H1 (cell line): ENCODE data around the gene FOXL1. TPM values are rescaled to one million over a fixed set of nuclear protein-coding genes. Genes with fewer than 3 reads are reported as not detected.

ENCODE experiments used
- CTCF ChIA-PET: fragments of 300-600 bp; sonication (Branson Sonifier 250); formaldehyde crosslinking; loops from one replicate; lab custom pipeline; 2021; ENCODE audit not compliant: partially characterized antibody; lab: Charles Lee
- POLR2A ChIA-PET: fragments of 300-600 bp; sonication (Branson Sonifier 250); formaldehyde crosslinking; loops from one replicate; lab custom pipeline; 2021; ENCODE audit warnings: inconsistent platforms; ENCODE audit not compliant: partially characterized antibody; lab: Charles Lee
- DNase-seq, 2 experiments: peaks; one replicate each; pipeline versions ENCODE4 v3.0.0 to v3.0.0-alpha.2; 2010 to 2022; ENCODE audit warnings: low spot score in 2 of 2, low read depth in 1 of 2, mixed read lengths in 1 of 2
- FAIRE-seq: peaks from 2 replicates; lab custom pipeline; 2011; peaks lifted over from hg19 to GRCh38; lab: Jason Lieb, UNC
- H2AFZ ChIP-seq: 2 replicates; pipeline ENCODE4 v1.8.1; 2012; ENCODE audit warnings: low read length, inconsistent platforms
- H2AK5ac ChIP-seq: 2 replicates; pipeline ENCODE4 v1.6.1; 2013; ENCODE audit warnings: low read depth, low read length
- H2BK120ac ChIP-seq: replicated peaks from 2 replicates; pipeline ENCODE3; 2013; ENCODE audit warnings: low read depth, low read length, inconsistent platforms
- H2BK12ac ChIP-seq: 2 replicates; pipeline ENCODE4 v1.6.1; 2013; ENCODE audit warnings: low read depth, low read length
- H2BK15ac ChIP-seq: 2 replicates; pipeline ENCODE4 v1.6.1; 2013; ENCODE audit warnings: low read length
- H2BK20ac ChIP-seq: 2 replicates; pipeline ENCODE4 v1.6.1; 2013; ENCODE audit warnings: low read length
- H2BK5ac ChIP-seq: 2 replicates; pipeline ENCODE4 v1.6.1; 2013; ENCODE audit warnings: low read depth, low read length
- H3K14ac ChIP-seq: 2 replicates; pipeline ENCODE4 v1.6.1; 2013; ENCODE audit warnings: inconsistent platforms; ENCODE audit not compliant: insufficient read length
- H3K18ac ChIP-seq: 2 replicates; pipeline ENCODE4 v1.6.1; 2013; ENCODE audit warnings: low read length; ENCODE audit errors: extremely low read depth
- H3K23ac ChIP-seq: 2 replicates; pipeline ENCODE4 v1.6.1; 2013; ENCODE audit warnings: inconsistent platforms; ENCODE audit not compliant: insufficient read length
- H3K23me2 ChIP-seq: 2 replicates; pipeline ENCODE4 v1.6.1; 2013; ENCODE audit warnings: low read depth, low read length
- H3K27ac ChIP-seq: 2 replicates; pipeline ENCODE4 v1.6.1; 2011; ENCODE audit warnings: low read depth, low read length, inconsistent platforms
- H3K27me3 ChIP-seq, 4 experiments: replicated peaks in 1 of 4; 1 replicate in 1 of 4; 2 replicates in 3 of 4; pipeline versions ENCODE4 v1.6.1 to v1.8.1; 2011 to 2013; ENCODE audit warnings: low read length in 3 of 4, mild to moderate bottlenecking in 3 of 4, inconsistent platforms in 2 of 4, mixed read lengths in 2 of 4, moderate library complexity in 1 of 4; ENCODE audit not compliant: control insufficient read depth in 3 of 4, insufficient read depth in 3 of 4; ENCODE audit errors: extremely low read depth in 1 of 4
- H3K36me3 ChIP-seq, 4 experiments: 2 replicates each; pipeline versions ENCODE4 v1.6.1 to v1.8.1; 2011 to 2013; ENCODE audit warnings: mild to moderate bottlenecking in 4 of 4, low read length in 3 of 4, moderate library complexity in 2 of 4, control low read depth in 1 of 4, inconsistent platforms in 1 of 4; ENCODE audit not compliant: insufficient read depth in 4 of 4, control insufficient read depth in 2 of 4
- H3K4ac ChIP-seq: replicated peaks from 2 replicates; pipeline ENCODE3; 2013; ENCODE audit warnings: low read length, low read depth, mixed read lengths, inconsistent platforms; ENCODE audit not compliant: insufficient read length
- H3K4me1 ChIP-seq, 4 experiments: replicated peaks in 1 of 4; 1 replicate in 1 of 4; 2 replicates in 3 of 4; pipeline versions ENCODE4 v1.6.1 to v1.8.1; 2011 to 2013; ENCODE audit warnings: low read length in 3 of 4, inconsistent platforms in 2 of 4, mixed read lengths in 1 of 4; ENCODE audit not compliant: insufficient read depth in 4 of 4, control insufficient read depth in 3 of 4
- H3K4me2 ChIP-seq, 2 experiments: 2 replicates each; pipeline versions ENCODE4 v1.6.1 to v1.8.1; 2011 to 2013; ENCODE audit warnings: low read depth in 2 of 2, low read length in 2 of 2, control low read depth in 1 of 2, inconsistent platforms in 1 of 2, mild to moderate bottlenecking in 1 of 2; ENCODE audit not compliant: insufficient read depth in 1 of 2
- H3K4me3 ChIP-seq, 4 experiments: fragments of 200-600, 300-600 bp in 1 of 4; sonication (generic), shearing (Covaris generic), sonication (Bioruptor Twin) in 1 of 4; 2 replicates each; pipeline versions ENCODE4 v1.5.1 to v1.8.1; 2011 to 2016; ENCODE audit warnings: low read length in 4 of 4, low read depth in 3 of 4, control low read depth in 2 of 4, inconsistent platforms in 2 of 4, mild to moderate bottlenecking in 2 of 4, mixed read lengths in 1 of 4, moderate library complexity in 1 of 4; ENCODE audit not compliant: insufficient read depth in 2 of 4; ENCODE audit errors: extremely low read depth in 1 of 4
- H3K56ac ChIP-seq: replicated peaks from 2 replicates; pipeline ENCODE3; 2013; ENCODE audit warnings: low read depth, mild to moderate bottlenecking, mixed read lengths, low read length, inconsistent platforms; ENCODE audit not compliant: insufficient read length
- H3K79me1 ChIP-seq: 2 replicates; pipeline ENCODE4 v1.6.1; 2013; ENCODE audit warnings: low read depth, low read length, control low read depth
- H3K79me2 ChIP-seq, 2 experiments: 2 replicates each; pipeline versions ENCODE4 v1.6.1 to v1.8.1; 2012 to 2013; ENCODE audit warnings: low read length in 2 of 2, mild to moderate bottlenecking in 2 of 2, inconsistent platforms in 1 of 2; ENCODE audit not compliant: insufficient read depth in 2 of 2, control insufficient read depth in 1 of 2
- H3K9ac ChIP-seq, 4 experiments: replicated peaks in 1 of 4; 1 replicate in 1 of 4; 2 replicates in 3 of 4; pipeline versions ENCODE4 v1.6.1 to v1.8.1; 2011 to 2013; ENCODE audit warnings: low read depth in 3 of 4, low read length in 3 of 4, control low read depth in 2 of 4, mild to moderate bottlenecking in 2 of 4, moderate library complexity in 2 of 4, inconsistent platforms in 1 of 4; ENCODE audit errors: extremely low read depth in 1 of 4
- H3K9me3 ChIP-seq, 2 experiments: 2 replicates each; pipeline versions ENCODE4 v1.6.1 to v1.8.1; 2012 to 2013; ENCODE audit warnings: mild to moderate bottlenecking in 2 of 2, moderate library complexity in 2 of 2, control low read depth in 1 of 2, inconsistent platforms in 1 of 2, low read depth in 1 of 2, low read length in 1 of 2, mixed read lengths in 1 of 2; ENCODE audit not compliant: insufficient read depth in 2 of 2
- H4K20me1 ChIP-seq, 2 experiments: replicated peaks in 1 of 2; 2 replicates each; pipeline versions ENCODE3 to v1.8.1; 2011 to 2013; ENCODE audit warnings: inconsistent platforms in 2 of 2, low read length in 2 of 2, mild to moderate bottlenecking in 1 of 2; ENCODE audit not compliant: insufficient read depth in 2 of 2, control insufficient read depth in 1 of 2
- H4K5ac ChIP-seq: 2 replicates; pipeline ENCODE4 v1.6.1; 2013; ENCODE audit warnings: low read length, low read depth, mixed read lengths, inconsistent platforms; ENCODE audit not compliant: insufficient read length
- H4K8ac ChIP-seq: 2 replicates; pipeline ENCODE4 v1.8.0; 2013; ENCODE audit warnings: mild to moderate bottlenecking, moderate library complexity, low read length, inconsistent platforms; ENCODE audit not compliant: insufficient read depth; ENCODE audit errors: extremely low read depth
- H4K91ac ChIP-seq: replicated peaks from 2 replicates; pipeline ENCODE3; 2013; ENCODE audit warnings: low read length, mixed read lengths, inconsistent platforms; ENCODE audit not compliant: insufficient read length
- NANOG ChIP-seq: IDR thresholded peaks from 2 replicates; pipeline ENCODE4 v1.6.1; 2011; ENCODE audit warnings: low read length, low read depth, mild to moderate bottlenecking, inconsistent platforms; ENCODE audit not compliant: insufficient read depth, poor library complexity, severe bottlenecking
- RBBP5 ChIP-seq: IDR thresholded peaks from 2 replicates; pipeline ENCODE4 v1.7.1; 2012; ENCODE audit warnings: low read depth, mild to moderate bottlenecking, inconsistent platforms, low read length, moderate library complexity, borderline replicate concordance
- SUZ12 ChIP-seq: fragments of 200-600 bp; sonication (generic); IDR thresholded peaks from 2 replicates; pipeline ENCODE4 v1.6.1; 2012; ENCODE audit warnings: mild to moderate bottlenecking, inconsistent platforms, low read length, moderate library complexity, mixed read lengths
- TAF1 ChIP-seq: IDR thresholded peaks from 2 replicates; pipeline ENCODE4 v1.6.1; 2011; ENCODE audit warnings: mild to moderate bottlenecking, low read depth, low read length
- WGBS, 2 experiments: shearing (Covaris generic) in 1 of 2; methylation state at CpG; one replicate each; pipeline versions ENCODE4 v1.1.6 to v1.1.7; 2013 to 2015; ENCODE audit warnings: low lambda C conversion rate in 2 of 2, mixed read lengths in 2 of 2, inconsistent platforms in 1 of 2, low coverage in 1 of 2, missing lambda C conversion rate in 1 of 2; ENCODE audit not compliant: insufficient replicate concordance in 2 of 2, insufficient coverage in 1 of 2, insufficient read length in 1 of 2; ENCODE audit errors: extremely low coverage in 1 of 2, missing lambda C conversion rate in 1 of 2; 5-methylcytosine and 5-hydroxymethylcytosine counted together
- polyA plus RNA-seq, 7 experiments: library from polyadenylated mRNA; depleted of rRNA in 3 of 7; stranded (reverse) in 5 of 7; unstranded in 2 of 7; fragments of >200 nt in 5 of 7; fragments of 200-250 nt in 2 of 7; gene quantifications; 1 replicate in 5 of 7; 2 replicates in 1 of 7; 4 replicates in 1 of 7; pipeline versions ENCODE4 v1.2.1 to v1.2.3, GENCODE V29; 2011 to 2013; ENCODE audit warnings: missing spikeins in 2 of 7, mixed read lengths in 2 of 7
- total RNA-seq: library from RNA; stranded (reverse); fragmentation: NEBNext Ultra II Directional; extraction: Animal tissue kit (Norgen Biotek cat#: 25700); gene quantifications from 2 replicates; pipeline ENCODE4 v1.2.1, GENCODE V29; 2021
- TF ChIP-seq, protein P1 (sequence below): IDR thresholded peaks from 2 replicates; pipeline ENCODE4 v1.6.1; 2011; ENCODE audit warnings: low read length, improper control_type of control experiment

Gene FOXL1
- total and polyA plus RNA-seq, 2 of the 8 experiments (the other 6 are each of a cell fraction or from before 2014, with no cell fraction given), result 0.03 TPM; not detected in 1

- Histone ChIP-seq H3K27me3 (no peaks in the 10 kb centered on the region), H2BK20ac (no peak overlapping the region), H3K4me3 (no peak overlapping the region), H3K36me3 (peaks cover 0 to 12% (median 1%) of the 10 kb centered on the region in 4 experiments; a peak in 5 of 8 replicates), H2BK12ac (no peak overlapping the region), H3K23ac (no peak overlapping the region), H2AFZ (no peak overlapping the region), H2AK5ac (no peak overlapping the region), H3K4me1 (no peaks in the 10 kb centered on the region), H3K14ac (no peak overlapping the region), H3K9ac (no peak overlapping the region), H3K18ac (no peak overlapping the region), H3K79me1 (no peaks in the 10 kb centered on the region), H2BK120ac (no peak overlapping the region), H3K9me3 (no peaks in the 10 kb centered on the region), H4K20me1 (peaks cover 0 to 2% of the 10 kb centered on the region in 2 experiments), H3K23me2 (no peaks in the 10 kb centered on the region), H2BK15ac (no peak overlapping the region), H4K5ac (no peak overlapping the region), H3K79me2 (no peaks in the 10 kb centered on the region), H3K56ac (no peak overlapping the region), H4K8ac (no peak overlapping the region), H2BK5ac (no peak overlapping the region), H3K4ac (no peak overlapping the region), H4K91ac (no peak overlapping the region), H3K27ac (no peak overlapping the region), H3K4me2 (no peak overlapping the region)
- FAIRE-seq (no peak), DNase-seq (no peak)
- POLR2A ChIA-PET, result interaction anchor here (1.2 kb wide), 1 partner anchor 15 kb away, joined by 5 read pairs; no protein-coding TSS in a partner anchor
- CTCF ChIA-PET, result interaction anchor here (0.6 to 2.1 kb wide), 5 partner anchors 22 to 518 kb away, joined by 3 to 7 read pairs (median 4); no protein-coding TSS in a partner anchor
- WGBS, 2 experiments, result 86% methylated on average over 21 of the region's 21 CpGs; no CpG with 5 or more reads in 1 of the 2 experiments
- TF ChIP-seq TAF1 (no peak), RBBP5 (no peak), NANOG (no peak), SUZ12 (no peak)
- TF ChIP-seq, protein P1, sequence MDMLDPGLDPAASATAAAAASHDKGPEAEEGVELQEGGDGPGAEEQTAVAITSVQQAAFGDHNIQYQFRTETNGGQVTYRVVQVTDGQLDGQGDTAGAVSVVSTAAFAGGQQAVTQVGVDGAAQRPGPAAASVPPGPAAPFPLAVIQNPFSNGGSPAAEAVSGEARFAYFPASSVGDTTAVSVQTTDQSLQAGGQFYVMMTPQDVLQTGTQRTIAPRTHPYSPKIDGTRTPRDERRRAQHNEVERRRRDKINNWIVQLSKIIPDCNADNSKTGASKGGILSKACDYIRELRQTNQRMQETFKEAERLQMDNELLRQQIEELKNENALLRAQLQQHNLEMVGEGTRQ, result no peak
Measured at GRCh38 chr16:86542756-86543750, 35.3 kb upstream of the FOXL1 start.
